ENCODE measurements around the gene FYN.
A peak's percentile ranks its signal among the peaks of the same experiment; 100 is the strongest.

The FYN gene

GRCh38 chr6:111715321-111715720 lies 157.9 kb downstream of the FYN start:
- peak; percentile 31 for TF ChIP-seq USF1 (IDR thresholded peaks at IDR 0.05)
- TF ChIP-seq CREB1 (IDR thresholded peaks at IDR 0.05; ENCODE audit: low read depth): no peak
- TF ChIP-seq TCF12 (IDR thresholded peaks at IDR 0.05; ENCODE audit: low read depth): no peak
- no peak for TF ChIP-seq FOXM1 (IDR thresholded peaks at IDR 0.05; ENCODE audit: borderline replicate concordance, low read depth)

- TF ChIP-seq REST (IDR thresholded peaks at IDR 0.05; ENCODE audit: low read depth) (no peak), TAF1 (IDR thresholded peaks at IDR 0.05; ENCODE audit: low read depth) (no peak), YY1 (IDR thresholded peaks at IDR 0.05; ENCODE audit: low read depth) (no peak), RAD21 (IDR thresholded peaks at IDR 0.05; ENCODE audit: low read depth) (no peak)
Measured at GRCh38 chr6:111714416-111715270, 158.6 kb downstream of the FYN start.

GRCh38 chr6:111713811-111714210 lies 159.4 kb downstream of the FYN start:
- no peak for TF ChIP-seq TAF1 (IDR thresholded peaks at IDR 0.05; ENCODE audit: low read depth)
- TF ChIP-seq TCF12 (IDR thresholded peaks at IDR 0.05; ENCODE audit: low read depth): no peak
- no peak for TF ChIP-seq CEBPB (IDR thresholded peaks at IDR 0.05)
- TF ChIP-seq ZBTB7A (IDR thresholded peaks at IDR 0.05; ENCODE audit: low read depth): no peak
- TF ChIP-seq TEAD4 (IDR thresholded peaks at IDR 0.05): no peak
- TF ChIP-seq EGR1 (IDR thresholded peaks at IDR 0.05): no peak
- no peak for TF ChIP-seq RAD21 (IDR thresholded peaks at IDR 0.05; ENCODE audit: low read depth)
- TF ChIP-seq NFIC (IDR thresholded peaks at IDR 0.05): no peak
- no peak for TF ChIP-seq REST (IDR thresholded peaks at IDR 0.05; ENCODE audit: low read depth)
- TF ChIP-seq EP300 (IDR thresholded peaks at IDR 0.05; ENCODE audit: borderline replicate concordance): no peak
- TF ChIP-seq MAX (IDR thresholded peaks at IDR 0.05): no peak

- no peak for TF ChIP-seq FOXM1 (IDR thresholded peaks at IDR 0.05; ENCODE audit: borderline replicate concordance, low read depth)
- TF ChIP-seq CREB1 (IDR thresholded peaks at IDR 0.05; ENCODE audit: low read depth): no peak
- TF ChIP-seq MAX (IDR thresholded peaks at IDR 0.05): no peak
- no peak for TF ChIP-seq CEBPB (IDR thresholded peaks at IDR 0.05)
- no peak for TF ChIP-seq YY1 (IDR thresholded peaks at IDR 0.05; ENCODE audit: low read depth)
- no peak for TF ChIP-seq NFIC (IDR thresholded peaks at IDR 0.05)
- TF ChIP-seq TCF12 (IDR thresholded peaks at IDR 0.05; ENCODE audit: low read depth): no peak
- no peak for TF ChIP-seq TAF1 (IDR thresholded peaks at IDR 0.05; ENCODE audit: low read depth)
- no peak for TF ChIP-seq EGR1 (IDR thresholded peaks at IDR 0.05)
- no peak for TF ChIP-seq RAD21 (IDR thresholded peaks at IDR 0.05; ENCODE audit: low read depth)
- TF ChIP-seq ZBTB7A (IDR thresholded peaks at IDR 0.05; ENCODE audit: low read depth): no peak
- TF ChIP-seq REST (IDR thresholded peaks at IDR 0.05; ENCODE audit: low read depth): no peak
- TF ChIP-seq TEAD4 (IDR thresholded peaks at IDR 0.05): no peak
Measured at GRCh38 chr6:111713236-111713635, 160.0 kb downstream of the FYN start.

Data from Ishikawa (cell line).